Inflammatory macrophage treated with lipopolysaccharide for 1 hour (primary cell): Measurements from ENCODE around the gene PPFIA3.

Experiments
- DNase-seq, 2 donors: peaks; one replicate each; pipeline ENCODE4 v3.0.0-alpha.2; 2020 to 2022

Gene PPFIA3

GRCh38 chr19:49182848-49183375 lies 63.6 kb downstream of the PPFIA3 start:
- DNase-seq, result no peak

- no peak for DNase-seq
Observed at GRCh38 chr19:49186108-49186507, 66.8 kb downstream of the PPFIA3 start.

GRCh38 chr19:49188626-49189200 lies 69.4 kb downstream of the PPFIA3 start:
- no peak for DNase-seq

- no peak for DNase-seq
Observed at GRCh38 chr19:49189259-49189658, 69.9 kb downstream of the PPFIA3 start.

GRCh38 chr19:49190781-49191180 lies 71.4 kb downstream of the PPFIA3 start:
- DNase-seq, result no peak

GRCh38 chr19:49193822-49194394 lies 74.6 kb downstream of the PPFIA3 start:
- no peak for DNase-seq

- DNase-seq, result no peak
Observed at GRCh38 chr19:49194408-49194807, 75.1 kb downstream of the PPFIA3 start.

GRCh38 chr19:49196527-49197240 lies 77.3 kb downstream of the PPFIA3 start:
- no peak for DNase-seq

- peak in 1 of 2 donors; percentile 28 for DNase-seq
Observed at GRCh38 chr19:49200238-49200862, 81.0 kb downstream of the PPFIA3 start.
